ENCODE results near the gene PIK3AP1. TPM values are rescaled to one million over a fixed set of nuclear protein-coding genes. Genes with fewer than 3 reads are reported as not detected.
"Not testable (repeated sequence)": the region's sequence is repeated elsewhere in the genome, so short reads cannot be mapped to it uniquely, and the experiment has no call there.

PIK3AP1 gene
- total RNA-seq, 1 donor: 49.0 TPM

GRCh38 chr10:96743988-96744585 lies 23.8 kb upstream of the PIK3AP1 start:
- no peaks in the 10 kb centered on the region for H3K9me3 ChIP-seq (ENCODE audit: low read depth, low read length)
- H3K4me1 ChIP-seq (ENCODE audit: insufficient read depth, low read length): peaks cover 66% of the 10 kb centered on the region
- H3K4me3 ChIP-seq (ENCODE audit: low read length): no peak overlapping the region
- H3K27me3 ChIP-seq (ENCODE audit: insufficient read depth, low read length): no peaks in the 10 kb centered on the region

GRCh38 chr10:96741557-96741956 lies 21.2 kb upstream of the PIK3AP1 start:
- not testable (repeated sequence) for H3K27me3 ChIP-seq (ENCODE audit: insufficient read depth, low read length); H3K9me3 ChIP-seq (ENCODE audit: low read depth, low read length); H3K4me3 ChIP-seq (ENCODE audit: low read length)
- H3K4me1 ChIP-seq (ENCODE audit: insufficient read depth, low read length): peaks cover 53% of the 10 kb centered on the region

- peaks cover 48% of the 10 kb centered on the region for H3K4me1 ChIP-seq (ENCODE audit: insufficient read depth, low read length)
- no peaks in the 10 kb centered on the region for H3K9me3 ChIP-seq (ENCODE audit: low read depth, low read length)
- no peak overlapping the region for H3K4me3 ChIP-seq (ENCODE audit: low read length)
- H3K27me3 ChIP-seq (ENCODE audit: insufficient read depth, low read length): no peaks in the 10 kb centered on the region
Measured at GRCh38 chr10:96740579-96741281, 20.4 kb upstream of the PIK3AP1 start.

- Histone ChIP-seq H3K4me1 (ENCODE audit: insufficient read depth, low read length) (peaks cover 48% of the 10 kb centered on the region), H3K27me3 (ENCODE audit: insufficient read depth, low read length) (no peaks in the 10 kb centered on the region), H3K9me3 (ENCODE audit: low read depth, low read length) (no peaks in the 10 kb centered on the region), H3K4me3 (ENCODE audit: low read length) (no peak overlapping the region)
Measured at GRCh38 chr10:96740141-96740540, 19.8 kb upstream of the PIK3AP1 start.

GRCh38 chr10:96737307-96737902 lies 17.1 kb upstream of the PIK3AP1 start:
- peaks cover 37% of the 10 kb centered on the region for H3K4me1 ChIP-seq (ENCODE audit: insufficient read depth, low read length)
- H3K27me3 ChIP-seq (ENCODE audit: insufficient read depth, low read length); H3K9me3 ChIP-seq (ENCODE audit: low read depth, low read length); H3K4me3 ChIP-seq (ENCODE audit: low read length): not testable (repeated sequence)

- Histone ChIP-seq H3K4me3 (ENCODE audit: low read length) (no peak overlapping the region), H3K4me1 (ENCODE audit: insufficient read depth, low read length) (peaks cover 22% of the 10 kb centered on the region), H3K27me3 (ENCODE audit: insufficient read depth, low read length) (no peaks in the 10 kb centered on the region), H3K9me3 (ENCODE audit: low read depth, low read length) (no peaks in the 10 kb centered on the region)
Measured at GRCh38 chr10:96724621-96725020, 4.3 kb upstream of the PIK3AP1 start.

- H3K9me3 ChIP-seq (ENCODE audit: low read depth, low read length): no peaks in the 10 kb centered on the region
- H3K27me3 ChIP-seq (ENCODE audit: insufficient read depth, low read length): no peaks in the 10 kb centered on the region
- H3K4me1 ChIP-seq (ENCODE audit: insufficient read depth, low read length): peaks cover 48% of the 10 kb centered on the region
- no peak overlapping the region for H3K4me3 ChIP-seq (ENCODE audit: low read length)
Measured at GRCh38 chr10:96721207-96721572, 876 bp upstream of the PIK3AP1 start.

GRCh38 chr10:96719850-96720421 lies 378 bp downstream of the PIK3AP1 start:
- Histone ChIP-seq H3K27me3 (ENCODE audit: insufficient read depth, low read length) (no peaks in the 10 kb centered on the region), H3K4me3 (ENCODE audit: low read length) (peak overlapping the region; percentile 84), H3K4me1 (ENCODE audit: insufficient read depth, low read length) (peaks cover 55% of the 10 kb centered on the region), H3K9me3 (ENCODE audit: low read depth, low read length) (no peaks in the 10 kb centered on the region)

- no peaks in the 10 kb centered on the region for H3K9me3 ChIP-seq (ENCODE audit: low read depth, low read length)
- H3K4me1 ChIP-seq (ENCODE audit: insufficient read depth, low read length): peaks cover 61% of the 10 kb centered on the region
- H3K27me3 ChIP-seq (ENCODE audit: insufficient read depth, low read length): no peaks in the 10 kb centered on the region
- H3K4me3 ChIP-seq (ENCODE audit: low read length): peak overlapping the region; percentile 84
Measured at GRCh38 chr10:96719200-96719599, 1.1 kb downstream of the PIK3AP1 start.

GRCh38 chr10:96718304-96718990 lies 1.9 kb downstream of the PIK3AP1 start:
- Histone ChIP-seq H3K4me1 (ENCODE audit: insufficient read depth, low read length) (peaks cover 69% of the 10 kb centered on the region), H3K27me3 (ENCODE audit: insufficient read depth, low read length) (no peaks in the 10 kb centered on the region), H3K4me3 (ENCODE audit: low read length) (peak overlapping the region; percentile 84), H3K9me3 (ENCODE audit: low read depth, low read length) (no peaks in the 10 kb centered on the region)

GRCh38 chr10:96716390-96716789 lies 3.9 kb downstream of the PIK3AP1 start:
- Histone ChIP-seq H3K4me1 (ENCODE audit: insufficient read depth, low read length) (peaks cover 77% of the 10 kb centered on the region), H3K27me3 (ENCODE audit: insufficient read depth, low read length) (no peaks in the 10 kb centered on the region), H3K4me3 (ENCODE audit: low read length) (no peak overlapping the region), H3K9me3 (ENCODE audit: low read depth, low read length) (no peaks in the 10 kb centered on the region)

- Histone ChIP-seq H3K4me3 (ENCODE audit: low read length) (no peak overlapping the region), H3K9me3 (ENCODE audit: low read depth, low read length) (no peaks in the 10 kb centered on the region), H3K27me3 (ENCODE audit: insufficient read depth, low read length) (no peaks in the 10 kb centered on the region), H3K4me1 (ENCODE audit: insufficient read depth, low read length) (peaks cover 82% of the 10 kb centered on the region)
Measured at GRCh38 chr10:96714746-96715255, 5.5 kb downstream of the PIK3AP1 start.

- no peaks in the 10 kb centered on the region for H3K27me3 ChIP-seq (ENCODE audit: insufficient read depth, low read length)
- no peak overlapping the region for H3K4me3 ChIP-seq (ENCODE audit: low read length)
- no peaks in the 10 kb centered on the region for H3K9me3 ChIP-seq (ENCODE audit: low read depth, low read length)
- peaks cover 84% of the 10 kb centered on the region for H3K4me1 ChIP-seq (ENCODE audit: insufficient read depth, low read length)
Measured at GRCh38 chr10:96714031-96714590, 6.2 kb downstream of the PIK3AP1 start.

- Histone ChIP-seq H3K9me3 (ENCODE audit: low read depth, low read length) (no peaks in the 10 kb centered on the region), H3K4me3 (ENCODE audit: low read length) (no peak overlapping the region), H3K27me3 (ENCODE audit: insufficient read depth, low read length) (no peaks in the 10 kb centered on the region), H3K4me1 (ENCODE audit: insufficient read depth, low read length) (peaks cover 83% of the 10 kb centered on the region)
Measured at GRCh38 chr10:96712662-96713271, 7.5 kb downstream of the PIK3AP1 start.

All from mononuclear cell (primary cell).